HG02571 (cell line): ENCODE data around the gene GALNT12.
A peak's percentile ranks its signal among the peaks of the same experiment; 100 is the strongest.

ENCODE experiments used
- ATAC-seq: cut with Tn5 transposase; IDR thresholded peaks from one replicate; pipeline ENCODE4 v1.9.1; 2021; ENCODE audit warnings: mild to moderate bottlenecking, moderate library complexity; ENCODE audit not compliant: unreplicated experiment

GALNT12 gene

DNA sequence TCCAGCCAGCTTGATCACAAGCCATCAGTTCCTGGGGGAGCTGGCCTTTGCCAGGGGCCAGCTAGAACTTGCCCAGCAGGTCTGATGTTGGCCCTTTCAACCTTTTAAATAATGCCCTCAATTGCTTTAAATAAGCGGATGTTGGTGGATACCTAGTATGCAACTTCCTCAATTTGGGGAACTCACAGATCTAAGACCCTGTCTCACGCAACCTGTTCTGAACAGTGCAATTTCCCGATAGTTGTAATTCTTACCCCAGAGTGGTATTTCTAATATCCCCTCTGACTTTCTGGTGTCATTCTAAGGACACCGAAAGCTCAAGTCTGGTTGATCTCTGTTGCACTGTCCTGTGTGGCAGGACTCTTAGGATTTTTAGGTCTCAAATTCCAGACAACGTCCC, 23.1 kb downstream of the GALNT12 start:
- no peak for ATAC-seq

GRCh38 chr9:98831696-98832095, 24.2 kb downstream of the GALNT12 start:
- no peak for ATAC-seq

DNA sequence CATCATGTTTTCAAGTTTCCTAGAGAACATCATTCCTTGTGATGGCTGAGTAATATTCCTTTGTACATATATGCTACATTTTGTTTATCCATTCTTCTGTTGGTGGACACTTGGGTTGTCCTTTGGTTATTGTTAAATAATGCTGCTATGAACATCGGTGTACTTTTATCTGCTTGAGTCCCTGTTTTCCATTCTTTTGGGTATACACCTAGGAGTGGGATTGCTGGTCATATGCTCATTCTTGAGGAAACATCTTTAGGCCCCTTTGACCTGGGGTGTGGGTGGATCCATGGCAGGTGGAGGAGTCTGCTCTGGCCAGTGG, 25.3 kb downstream of the GALNT12 start:
- no peak for ATAC-seq

DNA sequence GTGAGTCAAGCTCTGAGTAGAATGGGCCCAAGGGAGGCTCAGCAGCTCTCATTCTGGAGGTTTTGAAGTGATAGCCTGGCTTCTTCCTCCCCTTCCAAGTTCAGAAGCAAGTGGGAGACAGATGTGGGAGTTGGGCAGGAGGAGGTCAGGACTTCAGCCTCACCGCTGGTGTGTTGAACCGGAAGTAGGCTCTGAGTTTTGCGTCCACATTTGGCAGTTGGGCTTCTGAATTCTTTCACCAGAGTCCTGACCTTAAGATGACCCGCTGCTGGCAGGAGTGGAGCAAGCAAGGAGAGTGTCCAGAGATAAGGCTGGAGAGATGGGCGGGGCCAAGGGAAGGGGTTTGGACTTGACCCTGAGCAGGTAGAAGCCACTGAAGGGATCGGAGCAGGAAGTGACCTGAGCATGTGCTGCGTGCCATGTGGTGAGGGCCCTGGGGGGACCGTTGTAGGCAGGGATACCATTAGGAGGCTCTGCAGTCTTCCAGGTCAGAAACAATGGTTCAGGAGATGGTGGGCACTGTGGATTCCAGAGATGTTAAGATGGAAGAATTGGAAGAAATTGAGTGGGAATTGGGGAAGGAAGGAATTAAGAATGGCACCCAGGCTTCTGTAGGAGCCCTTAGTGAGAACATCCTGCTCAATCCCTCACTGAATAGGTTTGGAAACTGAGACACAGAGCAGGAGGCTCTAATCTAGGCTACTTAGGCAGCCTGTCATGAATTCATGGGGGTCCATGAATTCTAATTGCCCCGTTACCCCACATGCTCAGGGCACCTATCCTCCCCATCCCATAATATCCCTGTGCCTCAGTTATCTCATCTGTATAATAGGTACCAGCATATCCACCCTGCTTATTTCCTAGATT, 25.9 kb downstream of the GALNT12 start:
- ATAC-seq: no peak

DNA sequence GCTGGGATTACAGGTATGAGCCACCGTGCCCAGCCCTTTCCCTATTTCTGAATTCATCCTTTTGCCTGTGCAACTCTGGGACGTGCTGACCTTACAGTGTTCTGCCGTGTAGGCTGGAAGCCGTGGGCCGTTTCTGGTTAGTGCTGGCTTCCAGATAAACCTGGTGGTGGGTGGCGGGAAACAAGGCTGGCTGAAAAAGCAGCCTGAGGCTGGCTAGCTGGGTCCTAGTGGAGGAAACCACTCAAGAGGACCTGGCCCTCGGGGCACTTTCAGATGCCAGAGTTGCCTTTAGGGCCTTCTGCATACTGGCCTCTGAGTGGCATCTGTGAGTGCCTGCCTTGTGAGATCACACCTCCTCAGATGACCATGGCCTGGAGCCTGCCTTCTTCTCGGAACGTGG, 26.9 kb downstream of the GALNT12 start:
- ATAC-seq: no peak

DNA sequence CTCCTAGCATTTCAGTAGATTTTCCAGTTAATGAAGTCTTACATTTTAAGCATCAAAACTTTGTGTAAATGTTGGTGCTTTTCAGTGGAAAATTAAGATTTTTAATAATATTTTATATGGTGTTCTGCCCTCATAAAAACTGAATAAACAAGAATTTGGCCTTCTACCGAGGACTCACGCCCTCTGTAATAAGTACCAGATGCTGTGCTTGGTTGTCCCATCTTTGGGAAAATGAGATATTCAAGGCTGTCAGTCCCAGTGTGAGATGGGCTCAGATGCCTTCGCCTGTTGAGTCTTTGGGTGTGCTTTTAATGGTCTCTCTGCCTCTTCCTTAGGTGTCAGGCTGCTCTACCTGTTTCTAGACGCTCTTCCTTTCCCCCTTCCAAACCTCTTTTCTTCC, 28.7 kb downstream of the GALNT12 start:
- ATAC-seq: no peak

GRCh38 chr9:98837516-98837915, 30.0 kb downstream of the GALNT12 start:
- ATAC-seq: no peak

GRCh38 chr9:98838155-98838867, 30.8 kb downstream of the GALNT12 start:
- no peak for ATAC-seq

DNA sequence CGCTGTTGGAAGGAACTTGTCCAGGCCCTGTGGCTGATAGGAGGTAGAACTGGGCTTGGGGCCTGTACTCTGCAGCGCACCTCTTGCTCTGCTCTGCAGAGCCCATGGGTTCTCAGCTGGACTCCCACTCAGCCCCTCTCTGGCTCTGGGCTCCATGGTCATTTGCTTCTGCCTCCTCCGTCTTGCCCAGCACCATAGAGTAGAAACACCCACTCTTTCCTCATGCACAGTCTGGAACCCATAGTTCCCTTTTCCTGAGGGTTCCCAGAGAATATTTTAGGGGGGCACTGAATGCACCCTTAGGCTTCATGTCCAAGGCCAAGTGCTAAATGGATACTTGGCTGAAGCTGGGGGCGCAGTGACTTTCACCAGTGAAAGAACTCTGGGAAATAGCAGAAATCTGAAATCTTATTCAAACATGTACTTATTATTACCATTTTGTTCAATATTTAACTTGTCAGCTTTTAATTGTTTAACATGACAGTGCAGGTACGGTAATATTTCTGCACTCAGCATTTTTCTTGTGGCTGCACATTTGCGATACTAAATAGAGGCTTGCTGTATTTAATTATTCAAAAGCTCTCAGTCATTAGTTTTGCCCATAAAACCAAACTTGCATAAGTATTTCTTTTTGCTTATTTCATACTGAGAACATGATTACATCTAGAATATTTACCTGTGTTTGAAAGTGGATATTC, 31.5 kb downstream of the GALNT12 start:
- no peak for ATAC-seq

GRCh38 chr9:98839724-98840123, 32.3 kb downstream of the GALNT12 start:
- ATAC-seq: no peak

- ATAC-seq: no peak
These were observed 35.0 kb downstream of the GALNT12 start for GRCh38 chr9:98842510-98842909.

GRCh38 chr9:98846081-98846480, 38.6 kb downstream of the GALNT12 start:
- ATAC-seq: no peak

DNA sequence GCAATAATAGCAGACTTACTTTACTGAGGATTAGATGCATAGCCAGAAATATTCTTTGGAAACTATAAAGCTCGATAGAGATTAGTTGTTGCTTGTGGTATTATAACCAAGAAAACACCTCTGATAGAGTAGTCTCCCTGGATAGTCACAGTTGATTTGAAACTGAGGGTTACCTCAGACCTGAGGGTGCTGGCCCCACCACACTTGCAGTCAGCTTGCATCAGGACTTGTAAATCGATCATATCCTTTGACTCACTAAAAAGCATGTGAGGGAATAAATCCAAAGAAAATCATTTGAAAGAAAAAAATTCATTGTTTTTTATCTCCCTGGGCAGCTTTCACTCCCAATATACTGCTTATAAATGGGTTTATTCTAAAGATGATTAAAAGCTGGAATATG, 39.4 kb downstream of the GALNT12 start:
- ATAC-seq: no peak

DNA sequence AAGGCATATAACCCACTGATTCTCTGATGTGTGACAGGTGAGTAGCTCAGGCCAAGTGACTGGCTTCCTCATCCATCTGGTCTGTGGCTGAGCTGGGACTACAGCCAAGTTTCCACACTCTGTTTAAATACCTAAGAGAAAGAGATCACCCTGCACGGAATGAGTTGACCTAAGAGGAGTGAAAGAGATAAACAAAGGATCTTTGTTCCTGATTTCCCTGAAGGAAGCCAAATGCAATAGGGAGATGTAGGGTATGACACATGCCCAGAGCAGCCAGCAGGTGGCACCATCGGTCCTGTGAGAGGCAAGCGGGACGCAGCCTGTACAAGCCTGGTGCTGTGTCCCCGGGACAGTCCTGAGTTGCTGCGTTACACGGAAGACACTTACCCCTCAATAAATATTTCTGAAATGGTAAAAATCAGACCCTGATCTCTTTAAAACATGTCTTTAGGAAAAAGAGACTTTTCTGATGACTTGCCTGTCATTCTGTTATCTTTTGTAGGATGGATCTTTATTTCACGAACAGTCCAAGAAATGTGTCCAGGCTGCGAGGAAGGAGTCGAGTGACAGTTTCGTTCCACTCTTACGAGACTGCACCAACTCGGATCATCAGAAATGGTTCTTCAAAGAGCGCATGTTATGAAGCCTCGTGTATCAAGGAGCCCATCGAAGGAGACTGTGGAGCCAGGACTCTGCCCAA, 41.1 kb downstream of the GALNT12 start:
- ATAC-seq: peak; percentile 93

DNA sequence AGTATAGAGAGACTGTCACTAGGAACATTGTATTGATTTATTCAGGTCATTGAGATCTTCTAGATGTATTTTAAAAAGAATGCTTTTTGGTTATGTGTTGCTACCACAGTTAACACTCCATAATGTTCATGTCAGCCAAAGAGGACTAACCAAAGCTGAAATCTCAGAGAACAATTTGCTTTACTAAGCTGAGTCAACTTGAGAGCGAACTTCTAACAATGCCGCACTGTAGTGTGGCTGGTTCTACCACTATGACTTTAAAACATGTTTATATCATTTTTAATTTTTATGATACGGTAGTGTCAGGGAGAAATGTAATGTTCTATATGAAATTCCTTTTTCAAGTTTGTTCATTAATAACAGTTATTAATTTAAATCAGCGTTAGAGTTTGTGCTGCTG, 42.1 kb downstream of the GALNT12 start:
- ATAC-seq: no peak

GRCh38 chr9:98850851-98851729, 43.6 kb downstream of the GALNT12 start:
- no peak for ATAC-seq

GRCh38 chr9:98851730-98852459, 44.4 kb downstream of the GALNT12 start:
- no peak for ATAC-seq

DNA sequence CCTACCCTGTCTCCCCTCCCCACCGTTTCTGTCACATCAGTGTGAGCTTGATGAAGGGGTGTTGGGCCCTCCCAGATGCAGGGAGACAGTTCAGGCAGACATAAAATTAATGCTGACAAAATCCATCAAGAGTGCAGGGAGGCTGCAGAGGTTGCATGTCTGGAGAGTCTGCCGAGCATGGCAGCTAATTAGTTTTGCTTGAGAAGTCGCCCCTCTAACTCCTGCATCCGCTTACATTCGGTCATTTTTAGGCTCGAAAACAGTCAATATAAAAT, 44.9 kb downstream of the GALNT12 start:
- ATAC-seq: no peak

DNA sequence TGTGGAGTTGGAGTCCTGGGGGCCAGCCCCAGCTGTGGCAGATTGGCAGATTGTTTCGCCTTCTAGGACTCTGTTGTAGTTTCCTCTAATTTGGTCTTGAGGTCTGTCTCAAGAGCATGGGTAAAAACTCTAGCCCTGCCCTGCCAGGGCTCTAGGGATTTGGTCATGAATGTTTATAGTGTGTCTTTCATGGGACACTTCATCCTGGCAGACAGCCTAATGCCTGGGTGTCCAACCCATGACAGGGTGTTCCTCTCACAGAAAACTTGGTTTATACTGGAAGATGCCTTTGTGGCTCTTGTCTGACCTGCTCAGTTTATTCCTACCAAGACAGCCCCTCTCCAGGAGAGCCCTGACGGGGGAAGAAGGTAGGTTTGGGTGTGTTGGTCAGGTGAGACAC, 45.5 kb downstream of the GALNT12 start:
- no peak for ATAC-seq

DNA sequence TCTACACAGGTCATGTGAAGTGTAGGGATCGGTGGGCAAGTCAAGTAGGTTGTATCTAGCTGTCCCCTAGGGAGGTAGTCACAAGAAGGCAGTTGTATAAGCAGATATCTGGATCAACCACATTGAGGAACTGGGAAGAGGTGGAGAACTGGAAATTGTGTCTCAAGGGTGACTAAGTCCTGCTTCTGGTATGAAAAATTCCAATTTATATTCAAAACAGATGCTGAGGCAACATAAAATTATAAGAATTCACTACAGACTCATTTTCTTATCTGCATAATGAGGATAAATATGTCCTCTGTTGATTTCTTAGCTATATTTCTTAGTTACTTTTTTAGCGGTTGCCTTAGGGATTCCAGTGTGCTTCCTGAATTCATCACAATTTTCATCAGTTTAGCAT, 46.8 kb downstream of the GALNT12 start:
- ATAC-seq: no peak
